Osteoblast (primary cell): ENCODE results near the gene TGFBR3L. TPM values are rescaled to one million over a fixed set of nuclear protein-coding genes. Genes with fewer than 3 reads are reported as not detected.

Experiments used
- DNase-seq: peaks from one replicate; pipeline ENCODE4 v3.0.0; 2011; ENCODE audit warnings: low spot score, mixed read lengths; ENCODE audit not compliant: insufficient read length; ENCODE audit errors: missing footprints
- H2AFZ ChIP-seq: 2 replicates; pipeline ENCODE4 v1.6.0; 2011; ENCODE audit warnings: mild to moderate bottlenecking, low read length
- H3K27ac ChIP-seq: 2 replicates; pipeline ENCODE4 v1.5.1; 2011; ENCODE audit warnings: mild to moderate bottlenecking, low read depth, low read length, moderate library complexity
- H3K27me3 ChIP-seq: 2 replicates; pipeline ENCODE4 v1.6.0; 2012; ENCODE audit warnings: mild to moderate bottlenecking, control low read depth, inconsistent platforms, low read length, moderate library complexity; ENCODE audit not compliant: insufficient read depth
- H3K36me3 ChIP-seq: 2 replicates; pipeline ENCODE4 v1.5.1; 2011; ENCODE audit warnings: mild to moderate bottlenecking, low read length, control low read depth, moderate library complexity; ENCODE audit not compliant: insufficient read depth
- H3K4me1 ChIP-seq: 2 replicates; pipeline ENCODE4 v1.5.1; 2011; ENCODE audit warnings: mild to moderate bottlenecking, low read length, control low read depth, moderate library complexity; ENCODE audit not compliant: insufficient read depth
- H3K4me2 ChIP-seq: 2 replicates; pipeline ENCODE4 v1.6.0; 2011; ENCODE audit warnings: mild to moderate bottlenecking, low read length; ENCODE audit not compliant: insufficient read depth
- H3K4me3 ChIP-seq: fragments of 200-600 bp; sonication (generic); 3 replicates; pipeline ENCODE4 v1.5.1; 2012; ENCODE audit warnings: mild to moderate bottlenecking, low read length, inconsistent platforms; ENCODE audit not compliant: insufficient read depth
- H3K79me2 ChIP-seq: 2 replicates; pipeline ENCODE4 v1.6.0; 2012; ENCODE audit warnings: mild to moderate bottlenecking, low read length, control low read depth, inconsistent platforms; ENCODE audit not compliant: insufficient read depth
- H3K9me3 ChIP-seq: 2 replicates; pipeline ENCODE4 v1.5.1; 2011; ENCODE audit warnings: low read depth, low read length, control low read depth
- H4K20me1 ChIP-seq: 2 replicates; pipeline ENCODE4 v1.6.0; 2012; ENCODE audit warnings: mild to moderate bottlenecking, low read length, control low read depth; ENCODE audit not compliant: insufficient read depth
- CTCF ChIP-seq: IDR thresholded peaks from 2 replicates; pipeline ENCODE4 v1.5.1; 2011; ENCODE audit warnings: mild to moderate bottlenecking, low read depth, low read length, moderate library complexity; ENCODE audit errors: extremely low read depth
- total RNA-seq: library from RNA; depleted of rRNA; stranded (reverse); fragments of >200 nt; gene quantifications from 2 replicates; pipeline ENCODE4 v1.2.3, GENCODE V29; 2012

Gene TGFBR3L
- total RNA-seq, 1 donor: under 0.01 TPM

GRCh38 chr19:7872306-7873204, 42.1 kb upstream of the TGFBR3L start:
- Histone ChIP-seq H2AFZ (no peak overlapping the region), H3K27ac (no peak overlapping the region), H4K20me1 (no peaks in the 10 kb centered on the region), H3K36me3 (no peaks in the 10 kb centered on the region), H3K9me3 (no peaks in the 10 kb centered on the region), H3K4me2 (peak overlapping the region; percentile 91), H3K4me3 (peak overlapping the region; percentile 73), H3K27me3 (peaks cover 25% of the 10 kb centered on the region), H3K4me1 (peaks cover 15% of the 10 kb centered on the region), H3K79me2 (no peaks in the 10 kb centered on the region)
- TF ChIP-seq CTCF: no peak
- DNase-seq: peak; percentile 64

DNA sequence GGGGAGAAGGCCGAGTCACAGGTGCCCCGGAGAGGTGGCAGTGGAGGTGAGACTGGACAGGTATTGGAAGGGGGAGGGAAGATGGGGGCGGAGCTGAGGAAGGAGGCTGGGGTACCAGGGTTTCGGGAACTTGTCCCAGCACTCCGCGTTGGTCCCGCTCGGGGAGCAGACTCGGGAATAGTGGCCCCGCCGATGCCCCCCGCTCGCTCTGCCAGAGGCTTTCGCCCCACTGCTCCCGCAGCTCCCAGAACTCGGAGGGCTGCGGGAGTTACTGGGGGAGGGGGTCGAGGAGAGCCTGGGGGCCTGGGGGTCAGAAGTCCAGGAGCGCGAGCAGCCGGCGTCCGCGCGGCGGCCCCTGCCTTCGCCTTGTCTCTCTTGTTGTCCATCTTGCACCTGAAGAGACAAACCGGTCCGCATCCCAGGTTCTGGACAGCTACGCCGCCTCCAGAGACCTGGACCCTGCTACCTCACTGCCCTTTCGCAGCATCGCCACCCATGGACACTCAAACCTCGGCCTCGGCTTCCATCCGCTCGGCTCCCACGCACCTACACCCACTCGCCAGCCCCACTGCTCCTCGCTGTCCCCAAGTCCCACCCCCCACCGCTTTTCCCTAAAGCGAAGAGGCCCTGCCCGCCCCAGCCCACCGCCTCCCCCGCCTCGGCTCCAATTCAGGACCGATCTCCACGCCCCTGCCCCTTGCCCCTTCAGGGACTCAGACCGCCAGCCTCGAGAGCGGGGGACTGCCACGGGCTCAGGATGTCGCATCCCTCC, 41.1 kb upstream of the TGFBR3L start:
- Histone ChIP-seq H4K20me1 (no peaks in the 10 kb centered on the region), H3K4me3 (no peak overlapping the region), H3K4me1 (peaks cover 15% of the 10 kb centered on the region), H3K9me3 (no peaks in the 10 kb centered on the region), H3K4me2 (no peak overlapping the region), H3K79me2 (no peaks in the 10 kb centered on the region), H2AFZ (no peak overlapping the region), H3K27ac (no peak overlapping the region), H3K27me3 (peaks cover 25% of the 10 kb centered on the region), H3K36me3 (no peaks in the 10 kb centered on the region)
- peak; percentile 78 for DNase-seq
- no peak for TF ChIP-seq CTCF

DNA sequence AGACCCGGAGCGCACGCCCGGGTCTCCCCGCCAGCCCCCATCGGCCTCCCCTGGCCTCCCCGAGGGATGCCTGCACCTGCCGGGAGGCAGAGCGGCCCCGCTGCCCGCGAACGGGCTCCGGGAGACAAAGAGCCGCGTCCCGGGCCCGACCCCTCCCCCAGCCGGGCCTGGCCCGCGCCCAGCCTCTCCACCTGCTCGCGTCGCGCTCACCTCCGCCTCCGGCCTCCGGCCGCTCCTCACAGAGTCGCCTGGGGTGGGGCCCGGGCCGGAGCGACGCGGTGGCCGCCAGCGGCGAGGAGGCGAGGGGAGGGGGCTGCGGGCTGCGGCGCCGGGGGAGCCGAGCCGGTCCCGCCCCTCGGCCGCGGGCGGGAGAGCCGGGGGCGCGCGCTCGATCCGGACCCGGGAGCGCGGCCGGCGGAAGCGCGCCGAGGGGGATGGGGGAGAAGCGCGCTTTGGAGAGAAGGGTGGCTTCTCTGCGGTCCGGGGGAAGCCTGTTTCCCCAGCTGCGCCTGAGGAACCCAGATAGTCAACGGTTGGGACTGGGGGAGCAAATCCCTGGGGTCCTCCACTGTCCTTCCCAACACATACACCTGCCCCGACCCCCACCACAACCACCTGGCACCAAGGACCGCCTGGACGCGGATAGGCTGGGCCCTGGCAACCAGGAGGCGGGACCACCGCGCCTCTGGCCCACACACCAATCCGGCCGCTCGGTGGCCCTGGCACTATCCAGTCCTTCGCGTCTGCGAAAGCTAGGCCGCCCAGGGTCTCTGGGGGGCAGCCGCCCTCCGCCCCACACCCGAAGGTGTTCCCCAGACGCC, 40.3 kb upstream of the TGFBR3L start, which contains the start of gene PRR36:
TSS of gene PRR36 (minus strand) at position 315 of the 821 bp plus-strand sequence. CDS start 701 bp downstream, outside the sequence.
- DNase-seq: peak; percentile 81
- H2AFZ ChIP-seq: no peak within 1 kb of the TSS
- H3K79me2 ChIP-seq: no peaks in the 10 kb centered on the region
- H4K20me1 ChIP-seq: no peaks in the 10 kb centered on the region
- H3K9me3 ChIP-seq: no peaks in the 10 kb centered on the region
- H3K4me3 ChIP-seq: no peak within 1 kb of the TSS
- H3K27me3 ChIP-seq: peaks cover 25% of the 10 kb centered on the region
- H3K36me3 ChIP-seq: no peaks in the 10 kb centered on the region
- no peak for TF ChIP-seq CTCF
- H3K4me1 ChIP-seq: peaks cover 9% of the 10 kb centered on the region
- no peak within 1 kb of the TSS for H3K4me2 ChIP-seq
- no peak within 1 kb of the TSS for H3K27ac ChIP-seq
